ENCODE measurements around the gene SEPSECS. TPM values are rescaled to one million over a fixed set of nuclear protein-coding genes. Genes with fewer than 3 reads are reported as not detected.
A peak's percentile ranks its signal among the peaks of the same experiment; 100 is the strongest.

The SEPSECS gene
- total and polyA plus RNA-seq, 5 donors from 2014 or later = 1.8 to 16.7 (median 3.6) TPM

GRCh38 chr4:25108556-25108955 is 51.7 kb downstream of the SEPSECS start:
- no peaks in the 10 kb centered on the region for H3K4me1 ChIP-seq (ENCODE audit: control insufficient read depth, insufficient read depth, low read length, poor library complexity, severe bottlenecking)
- no peaks in the 10 kb centered on the region for H3K36me3 Mint-ChIP-seq
- peaks cover 0 to 1% (median 0%) of the 10 kb centered on the region in 4 donors for H3K4me1 Mint-ChIP-seq
- no peaks in the 10 kb centered on the region for H3K36me3 ChIP-seq (ENCODE audit: control insufficient read depth, insufficient read depth, low read length)
- H3K4me3 ChIP-seq (ENCODE audit: low read depth, low read length) = no peak overlapping the region
- no peak overlapping the region for H3K27ac ChIP-seq (ENCODE audit: insufficient read depth, low read length, poor library complexity, severe bottlenecking)
- DNase-seq (no peak), ATAC-seq (ENCODE audit: low read depth in 2 of 2) (no peak)
- no peak overlapping the region for H3K27ac Mint-ChIP-seq
- no peaks in the 10 kb centered on the region for H3K27me3 ChIP-seq (ENCODE audit: control insufficient read depth, insufficient read depth, low read length)
- H3K9me3 ChIP-seq (ENCODE audit: control insufficient read depth in 2 of 2, low read length in 2 of 2) = no peaks in the 10 kb centered on the region
- H3K4me3 Mint-ChIP-seq = no peak overlapping the region
- H3K9me3 Mint-ChIP-seq = peaks cover 0 to 2% (median 0%) of the 10 kb centered on the region in 7 donors
- H3K27me3 Mint-ChIP-seq = peaks cover 17% of the 10 kb centered on the region

- H3K9me3 ChIP-seq (ENCODE audit: control insufficient read depth in 2 of 2, low read length in 2 of 2) = no peaks in the 10 kb centered on the region
- no peaks in the 10 kb centered on the region for H3K27me3 ChIP-seq (ENCODE audit: control insufficient read depth, insufficient read depth, low read length)
- no peak overlapping the region for H3K27ac Mint-ChIP-seq
- no peak overlapping the region for H3K4me3 ChIP-seq (ENCODE audit: low read depth, low read length)
- H3K36me3 ChIP-seq (ENCODE audit: control insufficient read depth, insufficient read depth, low read length) = no peaks in the 10 kb centered on the region
- no peaks in the 10 kb centered on the region for H3K36me3 Mint-ChIP-seq
- H3K4me3 Mint-ChIP-seq = no peak overlapping the region
- peaks cover 0 to 2% (median 0%) of the 10 kb centered on the region in 7 donors for H3K9me3 Mint-ChIP-seq
- no peaks in the 10 kb centered on the region for H3K4me1 ChIP-seq (ENCODE audit: control insufficient read depth, insufficient read depth, low read length, poor library complexity, severe bottlenecking)
- ATAC-seq (ENCODE audit: low read depth in 2 of 2) = no peak
- H3K27me3 Mint-ChIP-seq = peaks cover 17% of the 10 kb centered on the region
- no peak for DNase-seq
- H3K27ac ChIP-seq (ENCODE audit: insufficient read depth, low read length, poor library complexity, severe bottlenecking) = no peak overlapping the region
- H3K4me1 Mint-ChIP-seq = peaks cover 0 to 1% (median 0%) of the 10 kb centered on the region in 4 donors
Measured at GRCh38 chr4:25107827-25108516, 52.3 kb downstream of the SEPSECS start.

GRCh38 chr4:25106363-25107151 is 53.7 kb downstream of the SEPSECS start:
- Mint-ChIP-seq H3K27me3 (peaks cover 17% of the 10 kb centered on the region), H3K9me3 (peaks cover 0 to 2% (median 0%) of the 10 kb centered on the region in 7 donors), H3K36me3 (no peaks in the 10 kb centered on the region), H3K4me1 (peaks cover 0 to under 1% (median 0%) of the 10 kb centered on the region in 4 donors), H3K27ac (no peak overlapping the region), H3K4me3 (no peak overlapping the region)
- no peaks in the 10 kb centered on the region for H3K36me3 ChIP-seq (ENCODE audit: control insufficient read depth, insufficient read depth, low read length)
- H3K9me3 ChIP-seq (ENCODE audit: control insufficient read depth in 2 of 2, low read length in 2 of 2) = no peaks in the 10 kb centered on the region
- ATAC-seq (ENCODE audit: low read depth in 2 of 2) = no peak
- no peak overlapping the region for H3K27ac ChIP-seq (ENCODE audit: insufficient read depth, low read length, poor library complexity, severe bottlenecking)
- H3K27me3 ChIP-seq (ENCODE audit: control insufficient read depth, insufficient read depth, low read length) = no peaks in the 10 kb centered on the region
- DNase-seq = no peak
- H3K4me3 ChIP-seq (ENCODE audit: low read depth, low read length) = no peak overlapping the region
- H3K4me1 ChIP-seq (ENCODE audit: control insufficient read depth, insufficient read depth, low read length, poor library complexity, severe bottlenecking) = no peaks in the 10 kb centered on the region

- peaks cover 0 to 6% (median 1%) of the 10 kb centered on the region in 7 donors for H3K9me3 Mint-ChIP-seq
- H3K4me1 ChIP-seq (ENCODE audit: control insufficient read depth, insufficient read depth, low read length, poor library complexity, severe bottlenecking) = no peaks in the 10 kb centered on the region
- H3K4me3 Mint-ChIP-seq = no peak overlapping the region
- no peak overlapping the region for H3K27ac ChIP-seq (ENCODE audit: insufficient read depth, low read length, poor library complexity, severe bottlenecking)
- peaks cover 0 to 4% (median 0%) of the 10 kb centered on the region in 4 donors for H3K4me1 Mint-ChIP-seq
- no peak for DNase-seq
- ATAC-seq (ENCODE audit: low read depth in 2 of 2) = no peak
- H3K27me3 Mint-ChIP-seq = peaks cover 21% of the 10 kb centered on the region
- H3K27ac Mint-ChIP-seq = peak overlapping the region in 1 of 3 donors; percentile 8
- H3K9me3 ChIP-seq (ENCODE audit: control insufficient read depth in 2 of 2, low read length in 2 of 2) = no peaks in the 10 kb centered on the region
- no peak overlapping the region for H3K4me3 ChIP-seq (ENCODE audit: low read depth, low read length)
- no peaks in the 10 kb centered on the region for H3K36me3 Mint-ChIP-seq
- H3K36me3 ChIP-seq (ENCODE audit: control insufficient read depth, insufficient read depth, low read length) = no peaks in the 10 kb centered on the region
- no peaks in the 10 kb centered on the region for H3K27me3 ChIP-seq (ENCODE audit: control insufficient read depth, insufficient read depth, low read length)
Measured at GRCh38 chr4:25104591-25104990, 55.7 kb downstream of the SEPSECS start.

GRCh38 chr4:25103418-25103817 is 56.8 kb downstream of the SEPSECS start:
- Mint-ChIP-seq H3K4me1 (peaks cover 0 to 5% (median 0%) of the 10 kb centered on the region in 4 donors), H3K27ac (no peak overlapping the region), H3K36me3 (no peaks in the 10 kb centered on the region), H3K27me3 (peaks cover 21% of the 10 kb centered on the region), H3K9me3 (peaks cover 0 to 6% (median 0%) of the 10 kb centered on the region in 7 donors), H3K4me3 (no peak overlapping the region)
- H3K27me3 ChIP-seq (ENCODE audit: control insufficient read depth, insufficient read depth, low read length) = no peaks in the 10 kb centered on the region
- DNase-seq = no peak
- no peaks in the 10 kb centered on the region for H3K36me3 ChIP-seq (ENCODE audit: control insufficient read depth, insufficient read depth, low read length)
- no peak overlapping the region for H3K4me3 ChIP-seq (ENCODE audit: low read depth, low read length)
- H3K4me1 ChIP-seq (ENCODE audit: control insufficient read depth, insufficient read depth, low read length, poor library complexity, severe bottlenecking) = no peaks in the 10 kb centered on the region
- no peak for ATAC-seq (ENCODE audit: low read depth in 2 of 2)
- H3K9me3 ChIP-seq (ENCODE audit: control insufficient read depth in 2 of 2, low read length in 2 of 2) = no peaks in the 10 kb centered on the region
- H3K27ac ChIP-seq (ENCODE audit: insufficient read depth, low read length, poor library complexity, severe bottlenecking) = no peak overlapping the region

- ATAC-seq (ENCODE audit: low read depth in 2 of 2) = no peak
- Mint-ChIP-seq H3K9me3 (peaks cover 0 to 5% (median 2%) of the 10 kb centered on the region in 7 donors), H3K36me3 (no peaks in the 10 kb centered on the region), H3K4me3 (no peak overlapping the region), H3K27ac (no peak overlapping the region), H3K27me3 (peaks cover 28% of the 10 kb centered on the region), H3K4me1 (peaks cover 0 to 5% (median 0%) of the 10 kb centered on the region in 4 donors)
- H3K4me1 ChIP-seq (ENCODE audit: control insufficient read depth, insufficient read depth, low read length, poor library complexity, severe bottlenecking) = no peaks in the 10 kb centered on the region
- no peaks in the 10 kb centered on the region for H3K9me3 ChIP-seq (ENCODE audit: control insufficient read depth in 2 of 2, low read length in 2 of 2)
- H3K27me3 ChIP-seq (ENCODE audit: control insufficient read depth, insufficient read depth, low read length) = no peaks in the 10 kb centered on the region
- DNase-seq = no peak
- H3K27ac ChIP-seq (ENCODE audit: insufficient read depth, low read length, poor library complexity, severe bottlenecking) = no peak overlapping the region
- no peak overlapping the region for H3K4me3 ChIP-seq (ENCODE audit: low read depth, low read length)
- H3K36me3 ChIP-seq (ENCODE audit: control insufficient read depth, insufficient read depth, low read length) = no peaks in the 10 kb centered on the region
Measured at GRCh38 chr4:25101836-25102235, 58.4 kb downstream of the SEPSECS start.

- no peaks in the 10 kb centered on the region for H3K9me3 ChIP-seq (ENCODE audit: control insufficient read depth in 2 of 2, low read length in 2 of 2)
- H3K4me1 ChIP-seq (ENCODE audit: control insufficient read depth, insufficient read depth, low read length, poor library complexity, severe bottlenecking) = no peaks in the 10 kb centered on the region
- ATAC-seq (ENCODE audit: low read depth in 2 of 2) (no peak), DNase-seq (no peak)
- H3K27ac Mint-ChIP-seq = no peak overlapping the region
- no peak overlapping the region for H3K4me3 ChIP-seq (ENCODE audit: low read depth, low read length)
- peaks cover 26% of the 10 kb centered on the region for H3K27me3 Mint-ChIP-seq
- no peak overlapping the region for H3K27ac ChIP-seq (ENCODE audit: insufficient read depth, low read length, poor library complexity, severe bottlenecking)
- H3K36me3 Mint-ChIP-seq = no peaks in the 10 kb centered on the region
- no peaks in the 10 kb centered on the region for H3K36me3 ChIP-seq (ENCODE audit: control insufficient read depth, insufficient read depth, low read length)
- H3K27me3 ChIP-seq (ENCODE audit: control insufficient read depth, insufficient read depth, low read length) = no peaks in the 10 kb centered on the region
- H3K4me3 Mint-ChIP-seq = no peak overlapping the region
- H3K9me3 Mint-ChIP-seq = peaks cover 0 to 5% (median 2%) of the 10 kb centered on the region in 7 donors
- peaks cover 0 to 5% (median 0%) of the 10 kb centered on the region in 4 donors for H3K4me1 Mint-ChIP-seq
Measured at GRCh38 chr4:25100710-25101109, 59.5 kb downstream of the SEPSECS start.
